Cardiac muscle cell (in vitro differentiated cells and primary cell): ENCODE measurements around the gene YEATS4. TPM values are rescaled to one million over a fixed set of nuclear protein-coding genes. Genes with fewer than 3 reads are reported as not detected.

ENCODE experiments used
- DNase-seq, 2 donors: peaks; one replicate each; pipeline versions ENCODE4 v3.0.0 to v3.0.0-alpha.2; 2010 to 2017; ENCODE audit warnings: low read depth in 1 of 2, low spot score in 1 of 2
- H3K27ac ChIP-seq: fragments of 200-600 bp; sonication (generic); 2 replicates; pipeline ENCODE4 v1.5.1; 2016
- H3K27me3 ChIP-seq: fragments of 200-600 bp; sonication (generic); 2 replicates; pipeline ENCODE4 v1.6.0; 2016; ENCODE audit warnings: control low read depth
- H3K36me3 ChIP-seq: fragments of 200-600 bp; sonication (generic); 2 replicates; pipeline ENCODE4 v1.5.1; 2016; ENCODE audit warnings: control low read depth
- H3K4me1 ChIP-seq: fragments of 200-600 bp; sonication (generic); 2 replicates; pipeline ENCODE4 v1.8.1; 2017; ENCODE audit warnings: low read depth, mild to moderate bottlenecking, mixed run types
- H3K4me3 ChIP-seq: fragments of 200-600 bp; sonication (generic); 2 replicates; pipeline ENCODE4 v1.5.1; 2016; ENCODE audit warnings: mild to moderate bottlenecking
- H3K9me3 ChIP-seq: fragments of 200-600 bp; sonication (generic); 2 replicates; pipeline ENCODE4 v1.5.1; 2017; ENCODE audit warnings: low read depth, mild to moderate bottlenecking, control low read depth
- polyA plus RNA-seq: library from polyadenylated mRNA; unstranded; fragments of >200 nt; fragmentation: Nextera tagmentation; extraction: Ambion mirVana; gene quantifications from 2 replicates; pipeline ENCODE4 v1.2.1, GENCODE V29; 2016
- total RNA-seq: library from RNA; depleted of rRNA; stranded (reverse); fragments of >200 nt; gene quantifications from 2 replicates; pipeline ENCODE4 v1.2.3, GENCODE V29; 2016
- TF ChIP-seq, protein P1 (sequence below): IDR thresholded peaks from 2 replicates; pipeline ENCODE4 v1.5.1; 2012; ENCODE audit warnings: low read depth, mild to moderate bottlenecking, low read length

YEATS4 gene
- total and polyA plus RNA-seq, 2 experiments from 2014 or later, result 29.6 to 129 TPM

DNA sequence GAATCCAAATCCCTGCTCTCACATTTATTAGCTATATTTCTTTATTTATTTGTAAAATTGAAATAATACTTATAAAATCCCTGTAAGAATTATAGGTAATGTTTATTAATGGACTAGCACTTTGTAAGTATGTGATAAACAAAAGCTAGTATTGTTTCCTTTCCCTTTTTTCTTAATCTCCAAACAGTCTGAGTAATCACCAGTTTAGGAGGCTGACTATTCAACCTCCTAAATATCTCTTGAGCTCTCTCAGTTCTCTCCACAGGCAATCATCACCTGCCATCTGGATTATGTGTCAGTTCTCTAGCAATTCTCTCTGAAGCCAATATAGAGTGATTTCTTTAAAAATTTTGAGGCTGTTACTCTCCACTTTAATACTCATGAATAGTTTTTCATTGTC, 20.6 kb upstream of the YEATS4 start:
- no peak for DNase-seq
- H3K27me3 ChIP-seq, result no peaks in the 10 kb centered on the region
- no peaks in the 10 kb centered on the region for H3K9me3 ChIP-seq
- H3K4me1 ChIP-seq, result no peaks in the 10 kb centered on the region
- H3K36me3 ChIP-seq, result no peaks in the 10 kb centered on the region
- no peak overlapping the region for H3K27ac ChIP-seq
- TF ChIP-seq, protein P1, sequence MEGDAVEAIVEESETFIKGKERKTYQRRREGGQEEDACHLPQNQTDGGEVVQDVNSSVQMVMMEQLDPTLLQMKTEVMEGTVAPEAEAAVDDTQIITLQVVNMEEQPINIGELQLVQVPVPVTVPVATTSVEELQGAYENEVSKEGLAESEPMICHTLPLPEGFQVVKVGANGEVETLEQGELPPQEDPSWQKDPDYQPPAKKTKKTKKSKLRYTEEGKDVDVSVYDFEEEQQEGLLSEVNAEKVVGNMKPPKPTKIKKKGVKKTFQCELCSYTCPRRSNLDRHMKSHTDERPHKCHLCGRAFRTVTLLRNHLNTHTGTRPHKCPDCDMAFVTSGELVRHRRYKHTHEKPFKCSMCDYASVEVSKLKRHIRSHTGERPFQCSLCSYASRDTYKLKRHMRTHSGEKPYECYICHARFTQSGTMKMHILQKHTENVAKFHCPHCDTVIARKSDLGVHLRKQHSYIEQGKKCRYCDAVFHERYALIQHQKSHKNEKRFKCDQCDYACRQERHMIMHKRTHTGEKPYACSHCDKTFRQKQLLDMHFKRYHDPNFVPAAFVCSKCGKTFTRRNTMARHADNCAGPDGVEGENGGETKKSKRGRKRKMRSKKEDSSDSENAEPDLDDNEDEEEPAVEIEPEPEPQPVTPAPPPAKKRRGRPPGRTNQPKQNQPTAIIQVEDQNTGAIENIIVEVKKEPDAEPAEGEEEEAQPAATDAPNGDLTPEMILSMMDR, result no peak
- H3K4me3 ChIP-seq, result no peak overlapping the region

DNA sequence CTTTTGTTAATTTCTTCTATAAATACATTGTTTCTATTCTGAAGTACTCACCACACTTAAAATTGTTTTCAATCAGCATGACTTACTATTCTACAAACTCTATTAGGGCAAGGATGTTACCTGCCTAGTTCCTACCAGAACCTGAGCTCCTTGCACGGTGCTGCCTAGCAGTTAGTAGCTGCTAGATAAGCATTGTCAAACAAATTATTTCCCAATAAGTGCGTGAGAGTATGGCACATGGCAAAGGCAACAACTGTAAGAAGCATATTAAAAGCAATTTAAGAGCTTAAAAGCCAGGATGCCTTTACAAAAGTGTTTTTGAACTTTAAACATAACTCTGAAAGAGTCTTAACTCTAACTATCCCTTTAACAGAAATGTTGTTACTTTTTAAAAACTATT, 19.5 kb upstream of the YEATS4 start:
- Histone ChIP-seq H3K36me3 (no peaks in the 10 kb centered on the region), H3K27me3 (no peaks in the 10 kb centered on the region), H3K4me3 (no peak overlapping the region), H3K9me3 (no peaks in the 10 kb centered on the region), H3K4me1 (no peaks in the 10 kb centered on the region), H3K27ac (no peak overlapping the region)
- TF ChIP-seq, protein P1, result no peak
- DNase-seq, result no peak

DNA sequence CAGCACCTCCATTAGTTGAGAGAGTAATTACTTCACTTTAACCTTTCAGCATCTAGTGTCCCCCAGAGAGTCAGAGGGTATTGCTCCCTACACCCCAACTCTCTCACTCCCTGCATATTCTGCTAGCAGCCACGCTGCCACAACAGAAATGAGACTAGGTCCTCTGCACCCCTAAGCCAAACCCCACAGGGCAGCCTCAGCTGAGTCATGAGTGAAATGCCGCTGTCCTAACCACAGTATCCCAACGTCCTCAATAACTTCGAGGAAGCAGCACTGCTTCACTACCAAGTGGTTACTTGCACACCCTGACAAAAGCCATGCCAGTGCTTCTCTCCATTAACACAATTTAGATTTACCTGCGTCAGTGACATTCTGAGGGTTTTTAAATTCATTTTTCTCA, 18.2 kb upstream of the YEATS4 start:
- DNase-seq, result no peak
- H3K27ac ChIP-seq, result no peak overlapping the region
- H3K4me3 ChIP-seq, result no peak overlapping the region
- H3K9me3 ChIP-seq, result no peaks in the 10 kb centered on the region
- TF ChIP-seq, protein P1, result no peak
- H3K4me1 ChIP-seq, result no peaks in the 10 kb centered on the region
- H3K36me3 ChIP-seq, result no peaks in the 10 kb centered on the region
- H3K27me3 ChIP-seq, result no peaks in the 10 kb centered on the region

DNA sequence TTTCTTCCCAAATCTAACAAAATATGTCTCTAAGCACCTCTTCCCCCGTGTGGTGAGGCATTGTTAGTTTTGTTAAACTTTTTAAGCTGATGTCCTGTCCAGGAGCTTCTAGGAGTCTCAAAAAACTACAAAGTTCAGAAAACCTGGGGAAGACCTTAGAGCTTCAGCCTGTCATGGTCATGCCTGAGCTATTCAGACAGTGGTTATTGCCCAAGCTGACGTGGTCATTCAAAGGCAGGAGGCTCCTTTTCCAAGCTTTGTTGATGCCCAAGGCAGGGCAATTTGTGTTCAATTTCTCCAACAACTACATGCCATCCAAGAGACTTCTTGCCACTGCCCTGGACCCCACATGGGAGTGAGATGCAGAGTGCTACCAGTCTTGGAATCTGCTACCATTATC, 17.1 kb upstream of the YEATS4 start:
- no peak for DNase-seq
- no peaks in the 10 kb centered on the region for H3K36me3 ChIP-seq
- H3K27me3 ChIP-seq, result no peaks in the 10 kb centered on the region
- TF ChIP-seq, protein P1, result no peak
- H3K4me3 ChIP-seq, result no peak overlapping the region
- H3K27ac ChIP-seq, result no peak overlapping the region
- no peaks in the 10 kb centered on the region for H3K9me3 ChIP-seq
- no peaks in the 10 kb centered on the region for H3K4me1 ChIP-seq

DNA sequence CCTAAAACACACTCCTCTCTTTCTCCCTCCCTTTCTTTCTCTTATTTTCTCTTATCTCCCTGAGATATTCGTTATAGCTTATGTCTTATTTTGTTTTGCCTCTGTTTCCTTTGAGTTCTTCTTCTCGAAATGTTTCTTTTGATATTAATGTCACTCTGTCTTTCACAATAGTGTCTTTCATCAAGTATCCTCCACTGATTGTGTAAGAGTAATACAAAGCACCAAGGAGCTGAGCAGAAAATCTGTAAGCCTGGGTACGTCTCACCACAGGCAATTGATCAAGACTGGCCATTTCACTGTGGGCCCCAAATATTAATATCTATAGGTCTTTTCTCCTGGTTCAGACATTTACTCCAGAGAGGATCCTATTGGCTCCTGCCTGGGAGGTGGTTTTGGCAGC, 16.2 kb upstream of the YEATS4 start:
- Histone ChIP-seq H3K4me3 (no peak overlapping the region), H3K36me3 (no peaks in the 10 kb centered on the region), H3K4me1 (no peaks in the 10 kb centered on the region), H3K9me3 (no peaks in the 10 kb centered on the region), H3K27me3 (no peaks in the 10 kb centered on the region), H3K27ac (no peak overlapping the region)
- DNase-seq, result no peak
- TF ChIP-seq, protein P1, result no peak
